Heart right ventricle (tissue), 16 donors: ENCODE results near the gene TLL1. TPM values are rescaled to one million over a fixed set of nuclear protein-coding genes. Genes with fewer than 3 reads are reported as not detected.

Experiments used
- ATAC-seq, 8 donors: fragments of 200-7000 bp; cut with Tn5 transposase; one replicate each; pipeline ENCODE4 v1.9.1; 2020; ENCODE audit warnings: mild to moderate bottlenecking in 8 of 8, moderate library complexity in 8 of 8, moderate number of reproducible peaks in 1 of 8
- DNase-seq, 2 donors: peaks; one replicate each; pipeline ENCODE4 v3.0.0-alpha.2; 2020
- H3K27ac ChIP-seq, 10 donors: fragments of 200-600 bp; sonication (generic) in 2 of 10; one replicate each; pipeline versions ENCODE4 v1.5.0 to v1.8.0; 2020 to 2022; ENCODE audit warnings: mild to moderate bottlenecking in 3 of 10
- H3K27me3 ChIP-seq, 7 donors: fragments of 200-600 bp; one replicate each; pipeline ENCODE4 v1.8.0; 2021 to 2022; ENCODE audit warnings: mild to moderate bottlenecking in 2 of 7
- H3K36me3 ChIP-seq, 9 donors: fragments of 200-600 bp; sonication (generic) in 1 of 9; one replicate each; pipeline versions ENCODE4 v1.5.0 to v1.8.0; 2020 to 2022; ENCODE audit warnings: mild to moderate bottlenecking in 2 of 9
- H3K4me1 ChIP-seq, 9 donors: fragments of 200-600 bp; sonication (generic) in 1 of 9; one replicate each; pipeline versions ENCODE4 v1.5.0 to v1.8.0; 2020 to 2022; ENCODE audit warnings: mild to moderate bottlenecking in 4 of 9
- H3K4me3 ChIP-seq, 10 donors: fragments of 200-600 bp; sonication (generic) in 2 of 10; one replicate each; pipeline versions ENCODE4 v1.5.0 to v1.8.0; 2020 to 2022; ENCODE audit warnings: mild to moderate bottlenecking in 7 of 10, moderate library complexity in 2 of 10
- H3K9me3 ChIP-seq, 11 donors: fragments of 200-600 bp in 10 of 11; sonication (generic) in 2 of 11; one replicate each; pipeline versions ENCODE4 v1.5.0 to v1.8.0; 2013 to 2022; ENCODE audit warnings: mild to moderate bottlenecking in 2 of 11, control low read depth in 1 of 11, moderate library complexity in 1 of 11
- WGBS, 2 donors: extraction: QIAGEN DNeasy Blood & Tissue Kit; methylation state at CpG; one replicate each; pipeline ENCODE4 v1.1.7; 2013; ENCODE audit warnings: inconsistent platforms in 1 of 2; 5-methylcytosine and 5-hydroxymethylcytosine counted together
- intact Hi-C, 10 donors: fragments of 100-400 bp; cut with DNase I; formaldehyde crosslinking; loops; one replicate each; pipeline versions ENCODE4 v1.11.1 to v1.14.2; 2022
- polyA plus RNA-seq, 2 donors: library from polyadenylated mRNA; stranded (reverse); fragments of 200-250 nt; gene quantifications; one replicate each; pipeline ENCODE4 v1.2.3, GENCODE V29; 2013
- total RNA-seq, 10 donors: library from RNA; stranded (reverse); fragmentation: NEBNext Ultra II Directional in 3 of 10; extraction: Animal tissue kit (Norgen Biotek cat#: 25700) in 3 of 10; gene quantifications; one replicate each; pipeline versions ENCODE4 v1.2.1 to v1.2.4, GENCODE V29; 2021 to 2023
- TF ChIP-seq, protein P1 (sequence below), 9 donors: fragments of 200-600 bp; sonication (generic) in 2 of 9; IDR thresholded peaks; one replicate each; pipeline versions ENCODE4 v1.5.0 to v1.8.0; 2021 to 2022; ENCODE audit warnings: antibody characterized with exemption in 9 of 9, mild to moderate bottlenecking in 5 of 9, moderate library complexity in 1 of 9
- donor health status: Arrhythmogenic right ventricular cardiomyopathy.
- donor health status: ischemic (EF 13 %, LVEDD 7.1; RV severe dilation, severe dysfunction).
- donor health status: healthy with polysubstance abuse.
- donor health status: DM: no; HTN: yes; CAD: no.
- donor health status: DM: no; HTN: no; CAD: no.
- donor health status: ischemic (EF 25% LVEDD 6.9; RV normal size, moderate dysfunction).
- donor health status: ischemic (EF 25% LVEDD 5.7; RV mildly dilated, moderate dysfunction).
- donor health status: healthy.
- donor health status: DM: yes; HTN: yes; CAD: no.
- donor health status: Ischemic cardiomyopathy.
- donor health status: ischemic (EF 35%, LVEDD 5.7; RV mildly dilated, moderate dysfunction).
- donor health status: nonischemic (EF 11% LVEDD 7.7; RV severe dilation, severe dysfunction).
- donor health status: DM: yes; HTN: yes; CAD: no.
- donor health status: PGD.
- donor health status: ischemic (EF 29% LVEDD 5.4; RV normal size, mild dysfunction).
- donor health status: nonischemic (EF 23%, LVEDD 6.1; RV moderate dilation, normal function).

Gene TLL1
- total and polyA plus RNA-seq, 12 donors, result 0.17 to 2.3 (median 0.71) TPM

- Histone ChIP-seq H3K27ac (no peak overlapping the region), H3K4me1 (no peaks in the 10 kb centered on the region), H3K27me3 (peaks cover 0 to 8% (median 0%) of the 10 kb centered on the region in 7 donors), H3K36me3 (no peaks in the 10 kb centered on the region), H3K9me3 (no peaks in the 10 kb centered on the region), H3K4me3 (no peak overlapping the region)
- TF ChIP-seq, protein P1, sequence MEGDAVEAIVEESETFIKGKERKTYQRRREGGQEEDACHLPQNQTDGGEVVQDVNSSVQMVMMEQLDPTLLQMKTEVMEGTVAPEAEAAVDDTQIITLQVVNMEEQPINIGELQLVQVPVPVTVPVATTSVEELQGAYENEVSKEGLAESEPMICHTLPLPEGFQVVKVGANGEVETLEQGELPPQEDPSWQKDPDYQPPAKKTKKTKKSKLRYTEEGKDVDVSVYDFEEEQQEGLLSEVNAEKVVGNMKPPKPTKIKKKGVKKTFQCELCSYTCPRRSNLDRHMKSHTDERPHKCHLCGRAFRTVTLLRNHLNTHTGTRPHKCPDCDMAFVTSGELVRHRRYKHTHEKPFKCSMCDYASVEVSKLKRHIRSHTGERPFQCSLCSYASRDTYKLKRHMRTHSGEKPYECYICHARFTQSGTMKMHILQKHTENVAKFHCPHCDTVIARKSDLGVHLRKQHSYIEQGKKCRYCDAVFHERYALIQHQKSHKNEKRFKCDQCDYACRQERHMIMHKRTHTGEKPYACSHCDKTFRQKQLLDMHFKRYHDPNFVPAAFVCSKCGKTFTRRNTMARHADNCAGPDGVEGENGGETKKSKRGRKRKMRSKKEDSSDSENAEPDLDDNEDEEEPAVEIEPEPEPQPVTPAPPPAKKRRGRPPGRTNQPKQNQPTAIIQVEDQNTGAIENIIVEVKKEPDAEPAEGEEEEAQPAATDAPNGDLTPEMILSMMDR (IDR thresholded peaks at IDR 0.05), result no peak
- WGBS, 2 donors, result 64 to 71% methylated on average over 7 of the region's 7 CpGs
- ATAC-seq, result no peak
- intact Hi-C loops, result loop anchor here in 9 of 10 donors (1.0 to 5.0 kb wide), 6 partner anchors 554 to 601 kb away; no protein-coding TSS in a partner anchor
- no peak for DNase-seq
These were observed 219.8 kb downstream of the TLL1 start for GRCh38 chr4:166092797-166093290.

DNA sequence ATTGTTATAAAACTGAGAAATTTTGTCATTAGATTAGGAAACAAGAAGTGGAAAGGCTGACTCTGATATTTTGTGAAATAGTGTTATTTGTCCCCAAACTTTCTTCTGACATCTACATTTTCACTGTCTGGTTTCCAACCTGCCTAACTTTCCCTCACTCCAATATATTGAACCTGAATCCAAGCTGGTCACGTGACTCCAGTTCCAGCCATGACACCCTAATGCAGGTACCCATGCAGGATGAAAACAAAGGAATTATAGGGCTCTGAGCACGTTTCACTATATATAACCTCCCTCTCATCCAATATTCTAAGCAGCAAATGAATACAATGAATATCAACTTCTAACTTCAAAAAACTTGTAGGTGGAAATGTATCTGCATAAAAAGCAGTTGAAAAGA lies 231.6 kb downstream of the TLL1 start:
- DNase-seq, result no peak
- intact Hi-C loops, result no loop called here
- 67% methylated on average over 2 of the region's 2 CpGs for WGBS, 2 donors

GRCh38 chr4:166121897-166122296 lies 248.9 kb downstream of the TLL1 start:
- peak in 1 of 2 donors; percentile 16 for DNase-seq

More for the DNA sequence above, 231.6 kb downstream of the TLL1 start:
- TF ChIP-seq, protein P1 (IDR thresholded peaks at IDR 0.05), result no peak
- ATAC-seq, result no peak
- Histone ChIP-seq H3K9me3 (peaks cover 0 to 12% (median 7%) of the 10 kb centered on the region in 11 donors), H3K4me1 (no peaks in the 10 kb centered on the region), H3K4me3 (no peak overlapping the region), H3K36me3 (no peaks in the 10 kb centered on the region), H3K27ac (no peak overlapping the region), H3K27me3 (no peaks in the 10 kb centered on the region)

DNA sequence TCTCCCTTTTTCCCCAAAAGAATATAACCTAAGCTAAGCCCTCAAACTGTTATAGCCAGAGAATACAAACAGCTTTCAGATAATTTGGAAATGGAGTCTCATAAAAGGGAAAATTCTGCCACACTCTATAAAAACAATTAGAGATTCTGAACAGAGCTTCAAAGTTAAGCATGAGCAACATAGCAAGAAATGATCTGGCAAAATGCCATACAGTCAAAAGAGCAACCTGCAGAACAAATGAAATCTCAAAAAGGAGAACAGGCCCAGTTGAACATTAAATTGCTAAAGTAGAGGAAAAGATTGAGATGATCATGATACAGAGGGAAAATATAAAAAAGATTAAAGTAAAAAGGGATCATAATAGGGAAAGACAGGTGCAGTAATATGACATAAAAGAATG lies 250.5 kb downstream of the TLL1 start:
- Histone ChIP-seq H3K27ac (no peak overlapping the region), H3K9me3 (no peaks in the 10 kb centered on the region), H3K36me3 (no peaks in the 10 kb centered on the region), H3K27me3 (no peaks in the 10 kb centered on the region), H3K4me3 (no peak overlapping the region), H3K4me1 (no peaks in the 10 kb centered on the region)
- intact Hi-C loops, result no loop called here
- TF ChIP-seq, protein P1 (IDR thresholded peaks at IDR 0.05), result no peak
- DNase-seq (no peak), ATAC-seq (no peak)

More at GRCh38 chr4:166121897-166122296, 248.9 kb downstream of the TLL1 start:
- Histone ChIP-seq H3K4me3 (peak overlapping the region in 4 of 10 donors; percentile 1 to 9 (median 4)), H3K27me3 (no peaks in the 10 kb centered on the region), H3K36me3 (no peaks in the 10 kb centered on the region), H3K27ac (no peak overlapping the region), H3K4me1 (no peaks in the 10 kb centered on the region), H3K9me3 (peaks cover 0 to 3% (median 0%) of the 10 kb centered on the region in 11 donors)
- TF ChIP-seq, protein P1 (IDR thresholded peaks at IDR 0.05), result no peak
- ATAC-seq, result peak in 7 of 8 donors; percentile 84 to 96 (median 89)
- intact Hi-C loops, result no loop called here
- 20 to 26% methylated on average over 3 of the region's 3 CpGs for WGBS, 2 donors
